ENCODE results near the gene LAMC3.

The LAMC3 gene

DNA sequence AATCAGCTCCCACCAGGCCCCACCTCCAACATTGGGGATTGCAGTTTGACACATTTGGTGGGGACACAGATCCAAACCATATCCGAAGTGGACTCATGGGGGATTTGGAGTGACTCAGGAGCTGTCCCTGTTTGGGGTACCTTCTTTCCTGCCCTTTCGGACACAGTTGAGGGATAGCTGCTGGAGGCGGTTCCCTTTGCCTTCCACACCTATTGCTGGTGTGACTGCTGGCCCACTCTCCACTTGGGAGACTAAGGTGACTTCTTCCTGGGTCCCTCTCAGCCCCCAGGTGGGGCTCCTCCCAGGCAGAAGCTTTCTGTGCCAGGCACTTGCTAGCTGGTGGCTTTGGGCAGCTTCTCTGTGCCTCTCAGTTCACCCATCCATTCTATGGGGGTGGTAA is 26.6 kb downstream of the LAMC3 start:
- Histone ChIP-seq H3K36me3 (ENCODE audit: control insufficient read depth, insufficient read depth, low read length, severe bottlenecking) (no peaks in the 10 kb centered on the region), H3K9ac (ENCODE audit: low read length) (no peak overlapping the region), H3K4me3 (ENCODE audit: low read length) (no peak overlapping the region), H3K27me3 (replicated peaks; ENCODE audit: control insufficient read depth, insufficient read depth, low read length) (peaks cover 25% of the 10 kb centered on the region), H3K4me1 (ENCODE audit: control insufficient read depth, insufficient read depth, low read length) (peaks cover 7% of the 10 kb centered on the region), H3K9me3 (ENCODE audit: control insufficient read depth, low read length) (no peaks in the 10 kb centered on the region)
- no peak for DNase-seq (ENCODE audit: low read depth)

DNA sequence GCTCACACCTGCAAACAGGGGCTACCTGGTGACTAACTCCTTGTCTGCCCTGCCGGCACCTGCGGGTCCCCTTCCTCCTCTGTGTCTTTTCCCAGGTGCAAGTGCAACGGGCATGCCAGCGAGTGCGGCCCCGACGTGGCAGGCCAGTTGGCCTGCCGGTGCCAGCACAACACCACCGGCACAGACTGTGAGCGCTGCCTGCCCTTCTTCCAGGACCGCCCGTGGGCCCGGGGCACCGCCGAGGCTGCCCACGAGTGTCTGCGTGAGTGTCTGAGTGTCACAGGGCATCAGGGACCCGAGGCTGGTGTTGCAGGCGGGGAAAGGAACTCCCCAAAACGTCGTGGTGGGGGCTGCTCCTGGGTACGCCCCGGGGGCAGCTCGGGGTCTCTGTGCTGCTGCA is 27.1 kb downstream of the LAMC3 start:
- H3K4me3 ChIP-seq (ENCODE audit: low read length) = no peak overlapping the region
- H3K9ac ChIP-seq (ENCODE audit: low read length) = no peak overlapping the region
- no peak for DNase-seq (ENCODE audit: low read depth)
- peaks cover 25% of the 10 kb centered on the region for H3K27me3 ChIP-seq (replicated peaks; ENCODE audit: control insufficient read depth, insufficient read depth, low read length)
- no peaks in the 10 kb centered on the region for H3K36me3 ChIP-seq (ENCODE audit: control insufficient read depth, insufficient read depth, low read length, severe bottlenecking)
- H3K9me3 ChIP-seq (ENCODE audit: control insufficient read depth, low read length) = no peaks in the 10 kb centered on the region
- peaks cover 7% of the 10 kb centered on the region for H3K4me1 ChIP-seq (ENCODE audit: control insufficient read depth, insufficient read depth, low read length)

DNA sequence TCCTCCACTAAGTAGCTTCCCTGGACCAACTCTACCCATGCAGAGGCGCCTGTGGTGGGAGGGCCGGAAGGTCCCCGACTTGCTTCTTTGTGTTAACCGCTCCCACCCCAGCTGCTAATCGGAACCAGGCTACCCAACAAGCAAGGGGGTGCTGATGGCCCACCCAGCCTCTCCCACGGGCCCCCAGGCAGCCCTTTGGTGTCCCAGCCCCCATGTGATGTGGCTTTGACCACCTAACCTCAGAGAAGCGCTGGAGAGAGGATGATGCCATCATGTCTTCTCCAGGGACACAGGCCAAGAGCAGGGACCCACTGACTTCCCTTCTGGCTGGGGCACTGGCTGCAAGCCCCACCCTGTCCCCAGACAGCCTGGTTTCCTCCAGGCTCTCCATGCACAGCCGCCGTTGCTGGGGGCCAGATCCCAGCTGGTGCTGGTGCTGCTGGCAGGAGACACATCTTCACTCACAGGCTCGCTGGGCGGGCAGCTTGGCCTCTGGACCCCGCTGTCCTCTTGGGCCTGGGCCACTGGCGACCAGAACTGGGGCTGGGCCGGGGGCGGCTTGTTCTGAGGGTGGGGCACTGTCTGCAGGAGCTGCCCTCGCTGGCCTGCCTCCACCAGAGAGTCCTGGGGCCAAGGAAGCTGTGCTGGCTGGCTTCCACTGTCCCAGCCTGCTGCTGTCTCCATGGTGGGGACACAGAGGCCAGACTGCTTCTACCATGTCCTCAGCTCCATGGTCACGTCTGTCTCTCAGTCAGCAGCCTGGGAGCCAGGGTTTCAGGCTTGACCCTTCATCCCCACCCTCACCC is 27.8 kb downstream of the LAMC3 start:
- Histone ChIP-seq H3K27me3 (replicated peaks; ENCODE audit: control insufficient read depth, insufficient read depth, low read length) (peaks cover 21% of the 10 kb centered on the region), H3K4me1 (ENCODE audit: control insufficient read depth, insufficient read depth, low read length) (peaks cover 7% of the 10 kb centered on the region), H3K4me3 (ENCODE audit: low read length) (no peak overlapping the region), H3K9ac (ENCODE audit: low read length) (no peak overlapping the region), H3K9me3 (ENCODE audit: control insufficient read depth, low read length) (no peaks in the 10 kb centered on the region), H3K36me3 (ENCODE audit: control insufficient read depth, insufficient read depth, low read length, severe bottlenecking) (no peaks in the 10 kb centered on the region)
- DNase-seq (ENCODE audit: low read depth) = no peak

DNA sequence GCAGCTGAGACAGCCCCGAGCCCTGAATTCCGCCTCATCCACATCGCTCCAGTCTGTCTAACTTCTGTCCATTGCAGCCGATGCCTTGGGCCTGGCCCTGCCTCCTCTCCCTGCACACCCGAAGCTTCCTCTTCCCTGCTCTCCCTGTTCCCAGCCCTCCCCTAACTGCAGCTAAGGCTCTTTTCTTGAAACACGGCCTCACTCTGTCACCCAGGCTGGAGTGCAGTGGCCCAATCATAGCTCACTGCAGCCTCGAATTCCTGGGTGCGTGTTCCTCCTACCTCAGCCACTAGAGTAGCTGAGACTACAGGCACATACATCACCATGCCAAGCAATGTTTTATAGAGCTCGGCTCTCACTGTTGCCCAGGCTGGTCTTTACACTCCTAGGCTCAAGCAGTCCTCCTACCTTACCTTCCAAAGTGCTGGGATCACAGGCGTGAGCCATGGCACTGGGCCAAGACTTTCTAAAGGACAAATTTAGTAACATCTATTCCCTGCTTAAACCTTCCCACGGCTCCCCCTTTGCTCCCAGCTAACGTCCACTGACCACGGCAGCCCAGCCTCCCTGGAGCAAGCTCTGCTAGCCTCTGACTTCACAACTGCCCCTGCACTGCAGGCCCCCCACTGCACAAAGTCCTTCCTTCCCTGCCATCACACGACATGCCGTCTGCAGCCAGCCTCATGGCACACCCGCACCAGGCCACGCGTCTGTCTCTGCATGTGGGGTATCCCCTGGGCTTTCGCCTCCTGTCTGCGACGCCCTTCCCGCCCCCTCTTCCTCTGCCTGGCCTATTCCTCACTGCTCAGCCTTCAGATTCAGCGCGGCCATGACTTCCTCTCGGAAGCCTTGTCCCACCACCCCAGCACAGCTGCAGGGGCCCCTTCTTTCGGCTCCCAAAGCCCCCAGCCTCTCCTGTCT is 28.6 kb downstream of the LAMC3 start:
- DNase-seq (ENCODE audit: low read depth) = no peak
- Histone ChIP-seq H3K9ac (ENCODE audit: low read length) (no peak overlapping the region), H3K36me3 (ENCODE audit: control insufficient read depth, insufficient read depth, low read length, severe bottlenecking) (no peaks in the 10 kb centered on the region), H3K4me3 (ENCODE audit: low read length) (no peak overlapping the region), H3K4me1 (ENCODE audit: control insufficient read depth, insufficient read depth, low read length) (peaks cover 7% of the 10 kb centered on the region), H3K27me3 (replicated peaks; ENCODE audit: control insufficient read depth, insufficient read depth, low read length) (peaks cover 21% of the 10 kb centered on the region), H3K9me3 (ENCODE audit: control insufficient read depth, low read length) (no peaks in the 10 kb centered on the region)

DNA sequence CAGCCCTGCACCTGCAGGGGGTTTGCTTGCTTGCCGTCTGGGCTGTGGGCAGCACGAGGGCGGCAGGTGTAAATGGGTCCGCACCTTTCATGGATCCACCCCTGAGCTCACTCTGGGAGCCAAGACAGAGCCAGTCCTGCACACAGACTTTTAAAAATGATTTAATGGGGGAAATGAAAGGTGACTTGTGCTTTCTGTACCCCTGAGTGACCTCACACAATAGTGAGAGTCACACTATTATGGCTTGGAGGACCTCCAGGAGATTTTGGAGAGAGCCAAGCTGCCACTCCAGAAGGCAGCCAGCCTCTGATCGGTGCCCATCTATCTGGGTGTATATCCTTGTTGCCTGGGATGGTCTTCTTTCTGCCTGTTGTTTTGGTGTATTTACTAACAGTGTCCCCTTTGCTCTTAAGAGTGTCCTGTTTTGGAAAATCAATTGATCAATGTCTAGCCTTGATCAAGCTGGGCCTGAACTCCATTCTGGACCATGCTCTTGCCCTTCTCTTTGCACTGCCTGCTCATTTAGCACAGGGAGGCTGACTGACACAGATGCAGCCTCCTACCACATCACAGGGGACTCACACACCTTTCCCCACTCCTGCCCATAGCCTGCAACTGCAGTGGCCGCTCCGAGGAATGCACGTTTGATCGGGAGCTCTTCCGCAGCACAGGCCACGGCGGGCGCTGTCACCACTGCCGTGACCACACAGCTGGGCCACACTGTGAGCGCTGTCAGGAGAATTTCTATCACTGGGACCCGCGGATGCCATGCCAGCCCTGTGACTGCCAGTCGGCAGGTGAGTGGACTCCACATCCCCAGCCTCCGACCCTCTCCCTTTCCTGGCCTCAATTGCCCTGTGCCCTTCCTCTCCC is 29.5 kb downstream of the LAMC3 start:
- H3K4me1 ChIP-seq (ENCODE audit: control insufficient read depth, insufficient read depth, low read length) = peaks cover 7% of the 10 kb centered on the region
- no peaks in the 10 kb centered on the region for H3K36me3 ChIP-seq (ENCODE audit: control insufficient read depth, insufficient read depth, low read length, severe bottlenecking)
- no peaks in the 10 kb centered on the region for H3K9me3 ChIP-seq (ENCODE audit: control insufficient read depth, low read length)
- DNase-seq (ENCODE audit: low read depth) = no peak
- H3K4me3 ChIP-seq (ENCODE audit: low read length) = no peak overlapping the region
- H3K27me3 ChIP-seq (replicated peaks; ENCODE audit: control insufficient read depth, insufficient read depth, low read length) = peaks cover 23% of the 10 kb centered on the region
- H3K9ac ChIP-seq (ENCODE audit: low read length) = no peak overlapping the region

DNA sequence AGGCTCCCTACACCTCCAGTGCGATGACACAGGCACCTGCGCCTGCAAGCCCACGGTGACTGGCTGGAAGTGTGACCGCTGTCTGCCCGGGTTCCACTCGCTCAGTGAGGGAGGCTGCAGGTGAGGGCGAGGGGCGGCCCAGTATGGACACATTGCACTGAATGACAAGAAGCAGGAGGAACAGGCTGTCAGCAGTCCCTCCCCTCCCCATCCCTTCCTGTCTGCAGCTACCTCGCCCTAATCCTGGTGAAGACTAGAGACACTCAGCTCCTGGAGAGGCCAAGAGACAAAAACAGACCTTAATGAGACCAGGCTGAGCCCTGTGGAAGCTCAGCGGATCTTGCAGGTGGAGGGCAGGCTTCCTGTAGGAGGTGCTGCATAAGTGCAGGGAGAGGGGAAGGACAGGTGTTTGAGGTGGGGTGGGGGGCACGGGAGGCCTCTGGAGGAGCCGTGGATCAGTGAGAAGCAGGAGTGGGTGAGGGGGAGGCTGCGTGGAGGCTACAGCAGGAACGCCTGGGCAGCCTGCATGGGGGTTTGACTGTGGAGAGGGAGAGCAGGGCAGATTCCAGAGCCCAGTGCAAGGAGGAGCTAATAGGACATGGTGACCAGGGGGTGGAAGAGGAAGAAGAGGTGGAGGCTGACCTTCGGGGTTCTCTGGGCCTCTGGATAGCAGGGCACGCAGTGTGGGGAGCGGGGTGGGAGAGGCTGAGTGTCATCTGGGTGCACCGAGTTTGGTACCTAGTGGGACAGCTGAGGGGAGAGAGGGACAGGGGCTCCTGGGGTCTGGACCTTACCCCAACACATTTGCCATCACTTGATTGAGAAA is 30.4 kb downstream of the LAMC3 start:
- H3K4me3 ChIP-seq (ENCODE audit: low read length) = no peak overlapping the region
- peaks cover 14% of the 10 kb centered on the region for H3K27me3 ChIP-seq (replicated peaks; ENCODE audit: control insufficient read depth, insufficient read depth, low read length)
- H3K36me3 ChIP-seq (ENCODE audit: control insufficient read depth, insufficient read depth, low read length, severe bottlenecking) = no peaks in the 10 kb centered on the region
- H3K9me3 ChIP-seq (ENCODE audit: control insufficient read depth, low read length) = no peaks in the 10 kb centered on the region
- H3K9ac ChIP-seq (ENCODE audit: low read length) = no peak overlapping the region
- peaks cover 7% of the 10 kb centered on the region for H3K4me1 ChIP-seq (ENCODE audit: control insufficient read depth, insufficient read depth, low read length)
- DNase-seq (ENCODE audit: low read depth) = no peak

DNA sequence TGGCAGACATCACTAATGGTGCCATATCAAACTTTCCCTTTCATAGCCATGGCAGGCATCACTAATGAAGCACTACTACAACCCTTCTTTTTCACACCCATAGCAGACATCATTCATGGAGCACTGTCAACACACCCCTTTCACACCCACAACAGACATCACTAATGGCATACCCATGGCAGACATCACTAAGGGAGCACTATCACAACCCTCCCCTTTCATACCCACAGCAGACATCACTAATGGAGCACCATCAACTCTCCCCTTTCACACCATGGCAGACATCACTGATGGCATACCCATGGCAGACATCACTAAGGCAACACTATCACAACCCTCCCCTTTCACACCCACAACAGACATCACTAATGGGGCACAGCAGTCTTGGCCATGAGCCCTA is 33.7 kb downstream of the LAMC3 start:
- Histone ChIP-seq H3K9ac (ENCODE audit: low read length) (no peak overlapping the region), H3K4me3 (ENCODE audit: low read length) (no peak overlapping the region), H3K4me1 (ENCODE audit: control insufficient read depth, insufficient read depth, low read length) (no peaks in the 10 kb centered on the region), H3K9me3 (ENCODE audit: control insufficient read depth, low read length) (no peaks in the 10 kb centered on the region), H3K27me3 (replicated peaks; ENCODE audit: control insufficient read depth, insufficient read depth, low read length) (peaks cover 11% of the 10 kb centered on the region), H3K36me3 (ENCODE audit: control insufficient read depth, insufficient read depth, low read length, severe bottlenecking) (no peaks in the 10 kb centered on the region)
- no peak for DNase-seq (ENCODE audit: low read depth)

DNA sequence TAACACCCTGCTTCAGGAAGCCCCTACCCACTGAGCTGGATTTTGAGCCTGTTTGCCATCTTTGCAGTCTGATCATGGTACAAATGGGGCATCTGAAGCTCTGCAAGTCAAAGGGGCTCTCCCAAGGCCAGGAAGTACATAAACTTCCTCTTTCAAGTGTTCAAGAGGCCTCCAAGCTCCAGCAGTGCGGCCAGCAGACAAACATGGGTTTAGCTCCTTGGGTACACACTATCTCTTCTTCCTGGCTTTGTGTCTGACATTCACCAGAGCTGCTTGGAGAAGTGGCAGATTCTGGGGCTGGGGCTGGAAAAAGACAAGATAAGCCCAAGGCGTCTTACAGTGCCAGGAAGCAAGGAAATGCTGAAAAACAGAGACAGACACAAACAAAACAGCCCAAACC is 34.1 kb downstream of the LAMC3 start:
- Histone ChIP-seq H3K4me1 (ENCODE audit: control insufficient read depth, insufficient read depth, low read length) (no peaks in the 10 kb centered on the region), H3K27me3 (replicated peaks; ENCODE audit: control insufficient read depth, insufficient read depth, low read length) (peaks cover 11% of the 10 kb centered on the region), H3K36me3 (ENCODE audit: control insufficient read depth, insufficient read depth, low read length, severe bottlenecking) (no peaks in the 10 kb centered on the region), H3K9me3 (ENCODE audit: control insufficient read depth, low read length) (no peaks in the 10 kb centered on the region), H3K9ac (ENCODE audit: low read length) (no peak overlapping the region), H3K4me3 (ENCODE audit: low read length) (no peak overlapping the region)
- no peak for DNase-seq (ENCODE audit: low read depth)

DNA sequence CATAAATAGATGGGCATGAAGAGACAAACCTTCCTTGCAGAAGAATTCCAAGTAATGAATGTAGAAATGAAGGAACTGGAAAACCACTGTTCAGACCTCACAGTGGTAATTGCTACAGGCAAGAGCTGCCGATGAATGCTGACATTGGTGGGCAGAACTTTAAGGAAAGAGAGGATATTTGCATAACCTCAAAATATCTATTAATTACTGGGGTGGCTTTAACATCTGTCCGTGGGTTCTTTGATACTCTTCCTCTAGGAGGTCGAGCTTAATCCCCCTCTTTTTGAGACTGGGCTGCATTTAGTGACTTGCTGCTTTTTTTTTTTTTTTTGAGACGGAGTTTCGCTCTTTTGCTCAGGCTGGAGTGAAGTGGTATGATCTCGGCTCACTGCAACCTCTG is 34.7 kb downstream of the LAMC3 start:
- H3K36me3 ChIP-seq (ENCODE audit: control insufficient read depth, insufficient read depth, low read length, severe bottlenecking) = no peaks in the 10 kb centered on the region
- DNase-seq (ENCODE audit: low read depth) = no peak
- no peak overlapping the region for H3K9ac ChIP-seq (ENCODE audit: low read length)
- peaks cover 11% of the 10 kb centered on the region for H3K27me3 ChIP-seq (replicated peaks; ENCODE audit: control insufficient read depth, insufficient read depth, low read length)
- H3K4me1 ChIP-seq (ENCODE audit: control insufficient read depth, insufficient read depth, low read length) = no peaks in the 10 kb centered on the region
- no peaks in the 10 kb centered on the region for H3K9me3 ChIP-seq (ENCODE audit: control insufficient read depth, low read length)
- no peak overlapping the region for H3K4me3 ChIP-seq (ENCODE audit: low read length)

DNA sequence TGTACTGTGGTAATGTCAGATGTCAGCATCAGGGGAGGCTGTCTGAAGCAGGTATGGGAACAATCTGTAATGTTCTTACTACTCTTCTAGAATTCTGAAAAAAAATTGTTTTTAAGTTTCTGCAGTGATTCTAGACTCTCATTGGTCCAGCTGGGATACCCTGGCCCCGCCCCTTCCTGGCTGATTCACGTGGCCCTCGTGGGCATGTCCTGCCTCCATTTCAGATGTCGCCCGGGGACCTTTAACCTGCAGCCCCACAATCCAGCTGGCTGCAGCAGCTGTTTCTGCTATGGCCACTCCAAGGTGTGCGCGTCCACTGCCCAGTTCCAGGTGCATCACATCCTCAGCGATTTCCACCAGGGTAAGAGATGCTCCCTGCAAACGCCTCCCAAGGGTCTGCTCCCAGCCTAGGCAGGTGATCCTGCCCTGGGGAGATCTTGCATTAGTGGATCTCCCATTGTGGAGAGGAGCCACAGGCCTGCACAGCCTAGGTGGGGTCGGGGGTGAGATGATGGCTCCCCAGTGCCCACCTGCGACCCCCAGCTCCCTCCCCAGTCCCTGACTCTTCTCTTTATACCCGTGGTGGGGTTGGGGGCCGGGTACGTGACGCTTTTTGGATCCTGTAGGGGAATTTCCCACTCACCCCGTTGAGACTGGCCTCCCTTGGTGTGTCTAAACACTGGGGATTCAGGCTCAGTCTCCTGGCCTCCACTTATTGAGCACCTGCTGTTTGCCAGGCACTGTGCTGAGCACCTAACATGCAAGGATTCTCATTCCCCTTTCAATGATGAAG is 36.5 kb downstream of the LAMC3 start:
- DNase-seq (ENCODE audit: low read depth) = no peak

More for the DNA sequence above, 36.5 kb downstream of the LAMC3 start:
- Histone ChIP-seq H3K9ac (ENCODE audit: low read length) (no peak overlapping the region), H3K4me1 (ENCODE audit: control insufficient read depth, insufficient read depth, low read length) (no peaks in the 10 kb centered on the region), H3K36me3 (ENCODE audit: control insufficient read depth, insufficient read depth, low read length, severe bottlenecking) (no peaks in the 10 kb centered on the region), H3K4me3 (ENCODE audit: low read length) (no peak overlapping the region), H3K9me3 (ENCODE audit: control insufficient read depth, low read length) (no peaks in the 10 kb centered on the region), H3K27me3 (replicated peaks; ENCODE audit: control insufficient read depth, insufficient read depth, low read length) (peaks cover 5% of the 10 kb centered on the region)
